Adrenal gland (tissue), 12 donors: ENCODE data around the gene ARHGAP10. TPM values are rescaled to one million over a fixed set of nuclear protein-coding genes. Genes with fewer than 3 reads are reported as not detected.

ENCODE experiments used
- DNase-seq, 7 donors: peaks; one replicate each; pipeline ENCODE4 v3.0.0-alpha.2; 2019 to 2020
- H3K27ac ChIP-seq, 5 donors: fragments of 200-600 bp; sonication (generic) in 4 of 5; 1 replicate in 3 of 5; 2 replicates in 2 of 5; pipeline versions ENCODE4 v1.5.1 to v1.8.0; 2016 to 2020; ENCODE audit warnings: mild to moderate bottlenecking in 1 of 5
- H3K27me3 ChIP-seq: fragments of 200-600 bp; 2 replicates; pipeline ENCODE4 v1.8.0; 2021
- H3K36me3 ChIP-seq, 2 donors: fragments of 200-600 bp; replicated peaks in 1 of 2; 1 replicate in 1 of 2; 2 replicates in 1 of 2; pipeline versions ENCODE4 v1.5.1 to v1.8.0; 2018 to 2022
- H3K4me1 ChIP-seq, 2 donors: fragments of 200-600 bp; replicated peaks in 1 of 2; 1 replicate in 1 of 2; 2 replicates in 1 of 2; pipeline versions ENCODE4 v1.5.1 to v1.8.0; 2018 to 2021
- H3K4me3 ChIP-seq, 4 donors: fragments of 200-600 bp; sonication (generic) in 3 of 4; one replicate each; pipeline ENCODE4 v1.5.1; 2016 to 2018
- H3K9me3 ChIP-seq, 3 donors: fragments of 200-600 bp; sonication (generic) in 1 of 3; replicated peaks in 1 of 3; 1 replicate in 2 of 3; 2 replicates in 1 of 3; pipeline versions ENCODE4 v1.5.1 to v1.8.0; 2016 to 2021
- POLR2A ChIP-seq, 2 donors: fragments of 450-650 bp; IDR thresholded peaks; one replicate each; pipeline ENCODE4 v1.6.1; 2017; ENCODE audit warnings: antibody characterized with exemption in 2 of 2, mild to moderate bottlenecking in 2 of 2, moderate library complexity in 1 of 2
- WGBS, 4 donors: extraction: QIAGEN DNeasy Blood & Tissue Kit in 2 of 4; methylation state at CpG; one replicate each; pipeline versions ENCODE4 v1.1.5 to v1.1.7; 2013 to 2017; 5-methylcytosine and 5-hydroxymethylcytosine counted together
- intact Hi-C, 2 donors: fragments of 100-400 bp; cut with DNase I; formaldehyde crosslinking; loops; one replicate each; pipeline versions ENCODE4 v1.14.1 to v1.15.0; 2022 to 2023
- polyA plus RNA-seq, 3 donors: library from polyadenylated mRNA; stranded (reverse); fragments of 200-250 nt in 2 of 3; fragments of 350-450 nt in 1 of 3; fragmentation: Illumina TruSeq in 1 of 3; extraction: RNeasy Lipid Tissue Mini Kit (QIAGEN cat#74804) in 1 of 3; gene quantifications; one replicate each; pipeline ENCODE4 v1.2.3, GENCODE V29; 2013 to 2014
- total RNA-seq, 9 donors: library from RNA; depleted of rRNA in 4 of 9; stranded (reverse); fragments of >200 nt in 4 of 9; fragments of 120-200 nt in 1 of 9; fragmentation: NEBNext Ultra II Directional in 1 of 9; extraction: Animal tissue kit (Norgen Biotek cat#: 25700) in 1 of 9; gene quantifications; one replicate each; pipeline versions ENCODE4 v1.1.0 to v1.2.4, GENCODE V29; 2013 to 2023
- TF ChIP-seq, protein P1 (sequence below), 6 experiments: fragments of 450-650 bp in 4 of 6; fragments of 200-600 bp in 2 of 6; sonication (generic) in 1 of 6; IDR thresholded peaks; 1 replicate in 5 of 6; 2 replicates in 1 of 6; pipeline versions ENCODE4 v1.5.1 to v1.8.0; 2016 to 2021; ENCODE audit warnings: antibody characterized with exemption in 6 of 6, mild to moderate bottlenecking in 2 of 6, moderate library complexity in 1 of 6
- donor health status: healthy with polysubstance abuse.
- donor health status: Bipolar disorder and iron deficiency.
- donor health status: DM: yes; HTN: yes; CAD: no.
- donor health status: DM: no; HTN: no; CAD: no.
- donor health status: DM: no; HTN: no; CAD: no.
- donor health status: DM: yes; HTN: yes; CAD: no.

ARHGAP10 gene
- total and polyA plus RNA-seq, 12 donors = 7.0 to 40.8 (median 22.1) TPM

DNA sequence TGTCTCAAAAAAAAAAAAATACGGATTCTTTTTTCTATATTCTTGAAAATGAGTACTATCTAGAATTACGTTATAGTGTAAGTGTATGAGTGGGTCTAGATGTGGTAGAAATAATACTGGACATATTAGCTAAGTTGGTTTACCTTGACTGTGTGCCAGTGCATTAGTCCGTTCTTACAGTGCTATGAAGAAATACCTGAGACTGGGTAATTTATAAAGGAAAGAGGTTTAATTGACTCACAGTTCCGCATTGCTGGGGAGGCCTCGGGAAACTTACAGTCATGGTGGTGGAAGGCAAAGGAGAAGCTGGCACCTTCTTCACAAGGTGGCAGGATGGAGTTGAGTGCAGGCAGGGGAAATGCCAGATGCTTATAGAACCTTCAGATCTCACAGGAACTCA lies 92.4 kb downstream of the ARHGAP10 start:
- H3K36me3 ChIP-seq = no peaks in the 10 kb centered on the region
- intact Hi-C loops = no loop called here
- H3K27me3 ChIP-seq = no peaks in the 10 kb centered on the region
- H3K4me3 ChIP-seq = no peak overlapping the region
- WGBS, 4 donors = 76 to 82% (median 80%) methylated on average over 5 of the region's 5 CpGs
- H3K27ac ChIP-seq = no peak overlapping the region
- H3K4me1 ChIP-seq = peaks cover 32 to 50% of the 10 kb centered on the region in 2 donors
- TF ChIP-seq POLR2A (IDR thresholded peaks at IDR 0.05) = no peak
- TF ChIP-seq, protein P1, sequence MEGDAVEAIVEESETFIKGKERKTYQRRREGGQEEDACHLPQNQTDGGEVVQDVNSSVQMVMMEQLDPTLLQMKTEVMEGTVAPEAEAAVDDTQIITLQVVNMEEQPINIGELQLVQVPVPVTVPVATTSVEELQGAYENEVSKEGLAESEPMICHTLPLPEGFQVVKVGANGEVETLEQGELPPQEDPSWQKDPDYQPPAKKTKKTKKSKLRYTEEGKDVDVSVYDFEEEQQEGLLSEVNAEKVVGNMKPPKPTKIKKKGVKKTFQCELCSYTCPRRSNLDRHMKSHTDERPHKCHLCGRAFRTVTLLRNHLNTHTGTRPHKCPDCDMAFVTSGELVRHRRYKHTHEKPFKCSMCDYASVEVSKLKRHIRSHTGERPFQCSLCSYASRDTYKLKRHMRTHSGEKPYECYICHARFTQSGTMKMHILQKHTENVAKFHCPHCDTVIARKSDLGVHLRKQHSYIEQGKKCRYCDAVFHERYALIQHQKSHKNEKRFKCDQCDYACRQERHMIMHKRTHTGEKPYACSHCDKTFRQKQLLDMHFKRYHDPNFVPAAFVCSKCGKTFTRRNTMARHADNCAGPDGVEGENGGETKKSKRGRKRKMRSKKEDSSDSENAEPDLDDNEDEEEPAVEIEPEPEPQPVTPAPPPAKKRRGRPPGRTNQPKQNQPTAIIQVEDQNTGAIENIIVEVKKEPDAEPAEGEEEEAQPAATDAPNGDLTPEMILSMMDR (IDR thresholded peaks at IDR 0.05) = no peak
- DNase-seq = no peak
- no peaks in the 10 kb centered on the region for H3K9me3 ChIP-seq

DNA sequence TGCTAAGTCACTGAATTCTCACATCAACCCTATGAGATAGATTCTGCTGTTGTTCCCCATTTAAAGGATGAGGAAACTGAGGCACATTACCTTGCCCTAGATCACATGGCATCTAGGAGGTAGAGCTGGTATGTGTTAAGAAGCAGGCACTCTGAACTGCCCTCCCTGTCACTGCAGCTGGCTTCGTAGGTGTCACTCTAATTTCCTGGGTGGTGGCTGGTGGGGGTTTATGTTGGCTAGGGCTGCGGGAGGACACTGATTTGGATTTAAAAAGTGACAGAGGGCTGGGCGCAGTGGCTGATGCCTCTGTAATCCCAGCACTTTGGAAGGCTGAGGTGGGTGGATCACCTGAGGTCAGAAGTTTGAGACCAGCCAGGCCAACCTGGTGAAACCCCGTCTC lies 93.0 kb downstream of the ARHGAP10 start:
- intact Hi-C loops = no loop called here
- 93 to 100% (median 95%) methylated on average over 4 of the region's 4 CpGs for WGBS, 4 donors
- Histone ChIP-seq H3K27ac (no peak overlapping the region), H3K27me3 (no peaks in the 10 kb centered on the region), H3K4me3 (no peak overlapping the region), H3K9me3 (no peaks in the 10 kb centered on the region), H3K4me1 (peaks cover 38 to 55% of the 10 kb centered on the region in 2 donors), H3K36me3 (no peaks in the 10 kb centered on the region)
- no peak for DNase-seq
- TF ChIP-seq, protein P1 (IDR thresholded peaks at IDR 0.05) = no peak
- no peak for TF ChIP-seq POLR2A (IDR thresholded peaks at IDR 0.05)

DNA sequence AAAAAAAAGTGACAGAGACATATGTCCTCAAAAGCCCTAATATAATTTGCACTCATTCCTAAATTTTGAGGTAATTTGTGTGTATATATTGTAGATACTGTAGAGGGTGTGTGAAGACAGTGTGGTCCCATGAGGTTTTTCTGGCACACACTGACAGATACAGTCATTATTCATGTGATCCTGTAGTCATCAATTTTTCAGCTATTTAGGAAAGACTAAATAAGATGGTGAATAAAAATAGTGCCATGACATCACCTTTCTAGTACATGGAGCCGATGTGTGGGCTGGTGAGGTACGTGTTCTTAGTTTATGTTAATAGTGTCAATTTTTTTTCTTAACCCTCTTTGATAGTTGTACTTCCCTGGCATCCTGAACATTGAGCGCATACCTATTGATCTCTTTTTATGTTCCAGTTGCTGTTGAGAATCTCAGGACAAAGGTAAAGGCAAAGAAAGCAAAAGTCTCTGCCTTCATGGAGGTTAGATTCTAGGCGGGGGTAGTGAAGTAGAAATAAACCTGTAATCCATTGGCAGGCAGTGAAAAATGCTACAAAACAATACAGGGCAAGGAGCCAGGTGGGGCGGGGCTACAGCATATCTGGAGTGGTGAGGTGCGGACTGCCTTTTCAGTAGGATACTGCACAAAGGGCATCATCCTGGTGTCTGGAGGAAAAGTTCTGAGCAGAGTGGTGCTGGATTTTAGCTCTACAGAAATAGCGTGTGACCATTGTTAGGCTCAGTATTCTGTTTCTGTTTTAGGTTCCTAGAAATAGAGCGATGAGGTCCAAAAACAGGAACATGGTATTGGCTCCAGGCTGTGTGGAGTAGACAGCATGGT lies 93.8 kb downstream of the ARHGAP10 start:
- no peaks in the 10 kb centered on the region for H3K36me3 ChIP-seq
- 70 to 81% (median 77%) methylated on average over 8 of the region's 8 CpGs for WGBS, 4 donors
- no peak overlapping the region for H3K4me3 ChIP-seq
- H3K9me3 ChIP-seq = no peaks in the 10 kb centered on the region
- no peaks in the 10 kb centered on the region for H3K27me3 ChIP-seq
- peak in 6 of 7 donors; percentile 37 to 69 (median 48) for DNase-seq
- intact Hi-C loops = no loop called here
- TF ChIP-seq POLR2A (IDR thresholded peaks at IDR 0.05) = no peak
- TF ChIP-seq, protein P1 (IDR thresholded peaks at IDR 0.05) = no peak
- peak overlapping the region in 2 of 5 donors; percentile 22 to 46 for H3K27ac ChIP-seq
- peaks cover 42 to 63% of the 10 kb centered on the region in 2 donors for H3K4me1 ChIP-seq

DNA sequence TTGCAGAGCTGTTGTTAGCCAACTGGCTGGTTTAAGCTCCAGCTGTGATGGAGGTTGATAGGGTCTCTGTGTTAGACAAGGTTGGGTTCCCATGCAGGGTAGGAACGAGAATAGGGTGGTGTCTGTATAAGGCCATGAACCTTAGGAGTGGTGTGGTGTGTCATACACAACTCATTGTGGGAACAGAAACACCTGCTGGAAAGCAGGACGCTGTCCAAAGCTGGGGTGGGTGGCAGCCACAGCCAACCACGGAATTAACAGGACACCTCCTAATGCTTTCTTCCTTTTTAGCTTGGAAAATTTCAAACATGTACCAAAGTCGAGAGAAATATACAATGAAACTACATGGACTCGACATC lies 94.4 kb downstream of the ARHGAP10 start:
- DNase-seq = no peak
- Histone ChIP-seq H3K4me1 (peaks cover 42 to 64% of the 10 kb centered on the region in 2 donors), H3K4me3 (no peak overlapping the region), H3K27ac (no peak overlapping the region), H3K27me3 (no peaks in the 10 kb centered on the region), H3K9me3 (no peaks in the 10 kb centered on the region), H3K36me3 (no peaks in the 10 kb centered on the region)
- WGBS, 4 donors = 77 to 83% (median 81%) methylated on average over 5 of the region's 5 CpGs
- TF ChIP-seq POLR2A (IDR thresholded peaks at IDR 0.05) = no peak
- TF ChIP-seq, protein P1 (IDR thresholded peaks at IDR 0.05) = no peak
- intact Hi-C loops = no loop called here
